NCI-H2029 (cell line): ENCODE measurements around the gene CYP26A1.
A peak's percentile ranks its signal among the peaks of the same experiment; 100 is the strongest.

ENCODE experiments used
- DNase-seq: peaks from one replicate; lab custom pipeline; 2025; lab: John Stamatoyannopoulos, UW

The CYP26A1 gene

GRCh38 chr10:93073539-93074146, at the start of gene CYP26A1:
Gene CYP26A1 (plus strand): TSS chr10:93073893. CDS start chr10:93073935, 42 bp downstream.
- no peak for DNase-seq

GRCh38 chr10:93026072-93026471, 47.6 kb upstream of the CYP26A1 start:
- DNase-seq: no peak

GRCh38 chr10:93027508-93027907, 46.2 kb upstream of the CYP26A1 start:
- no peak for DNase-seq

- DNase-seq: no peak
Measured at GRCh38 chr10:93028883-93029282, 44.8 kb upstream of the CYP26A1 start.

GRCh38 chr10:93030409-93030808, 43.3 kb upstream of the CYP26A1 start:
- no peak for DNase-seq

GRCh38 chr10:93032105-93032808, 41.4 kb upstream of the CYP26A1 start:
- DNase-seq: no peak

GRCh38 chr10:93032809-93033137, 40.9 kb upstream of the CYP26A1 start:
- no peak for DNase-seq

GRCh38 chr10:93034426-93034825, 39.3 kb upstream of the CYP26A1 start:
- DNase-seq: no peak

- no peak for DNase-seq
Measured at GRCh38 chr10:93039110-93039509, 34.6 kb upstream of the CYP26A1 start.

GRCh38 chr10:93039721-93040120, 34.0 kb upstream of the CYP26A1 start:
- DNase-seq: peak; percentile 22

GRCh38 chr10:93054486-93054885, 19.2 kb upstream of the CYP26A1 start:
- no peak for DNase-seq

- DNase-seq: no peak
Measured at GRCh38 chr10:93058139-93058538, 15.6 kb upstream of the CYP26A1 start.

GRCh38 chr10:93059975-93060886, 13.5 kb upstream of the CYP26A1 start, which contains the start of gene CYP26C1:
Gene CYP26C1 (plus strand): TSS chr10:93060798. CDS start chr10:93061264, 466 bp downstream.
- no peak for DNase-seq

GRCh38 chr10:93060887-93061593, 12.7 kb upstream of the CYP26A1 start:
- DNase-seq: no peak

- no peak for DNase-seq
Measured at GRCh38 chr10:93061594-93062513, 11.8 kb upstream of the CYP26A1 start.

- DNase-seq: no peak
Measured at GRCh38 chr10:93062514-93063143, 11.1 kb upstream of the CYP26A1 start.

GRCh38 chr10:93063144-93063976, 10.3 kb upstream of the CYP26A1 start:
- DNase-seq: no peak

- no peak for DNase-seq
Measured at GRCh38 chr10:93063977-93064660, 9.6 kb upstream of the CYP26A1 start.
